Stimulated activated CD4-positive, alpha-beta T cell treated with anti-CD3 and anti-CD28 coated beads, Interleukin-2, amount 100 ng/mL, for 48 hours (primary cell): ENCODE results near the gene KCNAB2.
A peak's percentile ranks its signal among the peaks of the same experiment; 100 is the strongest.
"Not testable (repeated sequence)": the region's sequence is repeated elsewhere in the genome, so short reads cannot be mapped to it uniquely, and the experiment has no call there.

ENCODE experiments used
- DNase-seq, 2 donors: peaks; one replicate each; pipeline ENCODE4 v3.0.0-alpha.2; 2020

Gene KCNAB2

GRCh38 chr1:6011161-6011945, 34.3 kb upstream of the KCNAB2 start:
- no peak for DNase-seq

DNA sequence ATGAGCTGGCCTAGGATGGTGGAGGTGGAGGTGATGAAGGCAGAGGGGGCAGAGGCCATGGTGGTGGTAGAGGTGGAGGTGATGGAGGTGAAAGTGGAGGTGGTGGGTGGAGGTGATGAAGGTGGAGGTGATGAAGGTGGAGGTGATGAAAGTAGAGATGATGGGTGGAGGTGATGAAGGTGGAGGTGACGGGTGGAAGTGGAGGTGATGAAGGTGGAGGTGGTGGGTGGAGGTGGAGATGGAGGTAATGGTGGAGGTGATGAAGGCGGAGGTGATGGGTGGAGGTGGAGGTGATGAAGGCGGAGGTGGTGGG, 33.8 kb upstream of the KCNAB2 start:
- DNase-seq = no peak

DNA sequence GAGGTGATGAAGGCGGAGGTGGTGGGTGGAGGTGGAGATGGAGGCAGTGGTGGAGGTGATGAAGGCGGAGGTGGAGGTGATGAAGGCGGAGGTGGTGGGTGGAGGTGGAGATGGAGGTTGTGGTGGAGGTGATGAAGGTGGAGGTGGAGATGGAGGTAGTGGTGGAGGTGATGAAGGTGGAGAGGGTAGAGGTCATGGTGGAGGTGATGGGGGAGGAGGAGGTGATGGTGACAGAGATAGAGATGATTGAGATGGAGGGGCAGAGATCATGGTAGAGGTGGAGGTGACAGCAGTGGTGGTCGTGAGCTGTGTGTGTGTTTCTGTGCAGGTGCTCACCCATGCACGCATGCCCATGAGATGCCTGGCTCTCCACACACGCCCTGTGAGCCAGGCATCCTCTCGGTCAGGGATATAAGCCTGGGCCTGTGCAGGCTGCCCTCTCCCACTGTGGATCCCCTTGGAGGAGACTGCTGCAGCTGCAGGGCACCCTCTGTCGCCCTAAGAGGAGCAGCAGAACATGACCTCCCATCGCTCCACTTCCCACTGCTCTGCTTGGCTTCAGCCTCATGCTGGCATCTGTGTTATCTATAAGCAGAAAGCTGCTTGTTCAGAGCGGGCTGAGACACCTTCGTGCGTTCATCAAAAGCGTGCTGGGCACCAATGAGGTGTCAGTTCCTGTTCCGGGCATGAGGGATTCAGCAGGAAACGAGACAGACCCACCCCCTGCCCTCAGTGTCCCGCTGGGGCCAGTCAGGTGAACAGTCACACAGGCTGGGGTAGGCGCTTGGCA, 33.0 kb upstream of the KCNAB2 start:
- DNase-seq = no peak

DNA sequence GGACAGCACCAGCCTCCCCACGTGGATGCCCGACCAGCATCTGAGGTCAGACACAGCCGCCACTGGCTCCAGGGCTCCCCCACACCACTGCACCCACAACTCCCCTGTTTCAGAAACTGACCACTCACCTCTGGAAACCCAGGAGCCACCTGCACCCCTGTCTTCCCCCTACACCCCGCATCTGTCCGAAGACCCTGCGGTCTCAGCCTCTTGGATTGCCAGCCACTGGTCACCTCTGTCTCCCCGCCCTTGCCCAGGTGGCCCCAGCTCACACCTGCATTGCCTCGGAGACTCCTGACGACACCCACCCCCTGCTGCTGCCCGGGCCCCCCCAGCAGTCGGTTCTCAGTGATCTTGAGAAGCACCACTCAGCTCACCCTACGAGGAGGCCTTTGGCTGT, 32.2 kb upstream of the KCNAB2 start:
- no peak for DNase-seq

GRCh38 chr1:6014130-6014999, 31.3 kb upstream of the KCNAB2 start:
- no peak for DNase-seq

DNA sequence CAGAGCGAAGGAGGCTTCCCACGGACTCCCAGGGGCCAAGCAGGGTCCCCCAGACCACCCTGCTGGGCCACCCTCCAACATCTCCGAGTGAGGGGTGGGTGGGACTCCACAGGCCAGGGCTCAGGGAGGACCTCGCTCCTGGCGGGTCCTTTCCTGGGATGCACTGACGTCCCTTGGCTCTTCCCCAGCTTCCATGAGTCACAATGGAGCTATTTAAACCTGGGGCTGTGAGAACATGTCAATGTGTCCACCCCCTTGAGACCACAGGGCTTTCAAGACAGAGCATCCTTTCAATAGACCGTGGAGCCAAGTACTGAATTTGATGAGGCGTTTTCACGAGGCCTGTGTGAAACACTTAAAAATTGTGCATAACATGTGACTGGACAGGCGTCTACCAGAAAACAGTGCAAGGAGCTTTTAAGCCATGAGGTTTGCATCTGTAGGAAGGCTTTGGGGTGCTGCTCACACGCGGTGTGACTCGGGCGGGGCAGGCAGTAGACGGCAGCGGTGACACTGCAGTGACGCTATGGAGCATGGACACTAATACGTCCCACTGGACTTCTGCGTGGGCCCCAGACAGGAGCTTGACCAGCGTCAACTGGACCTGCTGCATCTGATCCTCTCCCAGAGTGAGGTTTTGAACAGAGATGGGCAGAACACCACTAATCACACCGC, 29.4 kb upstream of the KCNAB2 start:
- no peak for DNase-seq

DNA sequence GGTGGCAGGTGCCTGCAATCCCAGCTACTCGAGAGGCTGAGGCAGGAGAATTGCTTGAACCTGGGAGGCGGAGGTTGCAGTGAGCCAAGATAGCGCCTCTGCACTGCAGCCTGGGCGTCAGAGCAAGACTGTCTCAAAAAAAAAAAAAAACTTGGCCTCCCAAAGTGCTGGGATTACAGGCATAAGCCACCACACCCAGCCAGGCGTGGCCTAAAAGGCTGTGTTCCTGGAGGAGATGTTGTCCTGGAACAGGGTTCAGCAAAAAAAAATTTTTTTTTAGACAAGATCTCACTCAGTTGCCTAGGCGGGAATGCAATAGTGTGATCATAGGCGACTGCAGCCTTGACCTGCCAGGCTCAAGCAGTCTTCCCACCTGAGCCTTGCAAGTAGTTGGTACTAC, 28.0 kb upstream of the KCNAB2 start:
- not testable (repeated sequence) for DNase-seq

GRCh38 chr1:6019166-6019845, 26.4 kb upstream of the KCNAB2 start:
- no peak for DNase-seq

- no peak for DNase-seq
Observed at GRCh38 chr1:6022193-6022592, 23.5 kb upstream of the KCNAB2 start.

DNA sequence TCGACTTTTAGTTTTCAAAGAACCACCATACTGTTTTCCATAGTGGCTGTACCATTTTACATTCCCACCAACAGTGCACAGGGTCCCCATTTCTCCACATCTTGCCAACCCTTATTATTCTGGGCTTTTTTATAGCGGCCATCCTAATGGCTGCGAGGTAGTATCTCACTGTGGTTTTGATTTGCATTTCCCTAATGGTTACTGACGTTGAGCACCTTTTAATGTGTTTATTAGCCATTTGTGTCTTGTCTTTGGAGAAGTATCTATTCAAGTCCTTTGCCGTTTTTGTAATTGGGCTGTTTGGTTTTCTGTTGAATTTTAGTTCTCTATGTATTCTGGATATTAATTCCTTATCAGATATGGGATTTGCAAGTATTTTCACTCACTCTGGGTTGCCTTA, 22.3 kb upstream of the KCNAB2 start:
- no peak for DNase-seq

GRCh38 chr1:6024376-6024775, 21.3 kb upstream of the KCNAB2 start:
- DNase-seq = no peak

DNA sequence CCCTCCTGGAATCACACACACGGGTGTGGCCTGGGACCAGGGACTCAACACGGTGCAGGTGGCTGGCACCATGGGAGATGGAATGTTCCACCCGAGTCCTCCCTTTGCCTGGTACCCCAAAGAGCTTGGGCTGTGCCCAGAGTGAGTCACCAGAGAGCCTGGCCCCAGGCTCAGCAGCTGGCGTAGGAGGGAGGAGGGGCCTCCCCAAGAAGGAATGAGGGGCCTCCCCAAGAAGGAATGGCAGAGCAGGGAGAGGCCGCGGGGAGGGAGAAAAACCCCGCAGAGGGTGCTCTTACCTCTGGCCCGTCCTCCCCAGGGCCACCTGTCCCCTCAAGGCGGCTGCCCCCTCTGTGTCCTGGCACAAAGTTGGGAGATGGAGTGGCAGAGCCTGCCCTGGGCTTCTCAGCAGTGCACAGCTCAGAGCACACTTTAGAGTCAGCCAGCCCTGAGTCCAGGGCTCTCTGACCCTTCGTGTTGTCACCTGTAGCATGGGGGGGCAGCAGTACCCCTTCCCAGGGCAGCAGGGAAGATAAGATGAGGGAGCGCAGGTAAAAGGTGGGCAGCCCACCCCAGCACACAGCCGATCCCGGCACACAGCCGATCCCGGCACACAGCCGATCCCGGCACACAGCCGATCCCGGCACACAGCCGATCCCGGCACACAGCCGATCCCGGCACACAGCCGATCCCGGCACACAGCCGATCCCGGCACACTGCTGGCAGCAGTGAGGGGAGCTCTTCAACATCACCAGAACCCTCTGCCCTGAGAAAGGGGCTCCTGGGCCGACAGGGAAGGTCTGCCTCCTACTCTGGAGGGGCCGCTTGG, 20.2 kb upstream of the KCNAB2 start:
- no peak for DNase-seq

DNA sequence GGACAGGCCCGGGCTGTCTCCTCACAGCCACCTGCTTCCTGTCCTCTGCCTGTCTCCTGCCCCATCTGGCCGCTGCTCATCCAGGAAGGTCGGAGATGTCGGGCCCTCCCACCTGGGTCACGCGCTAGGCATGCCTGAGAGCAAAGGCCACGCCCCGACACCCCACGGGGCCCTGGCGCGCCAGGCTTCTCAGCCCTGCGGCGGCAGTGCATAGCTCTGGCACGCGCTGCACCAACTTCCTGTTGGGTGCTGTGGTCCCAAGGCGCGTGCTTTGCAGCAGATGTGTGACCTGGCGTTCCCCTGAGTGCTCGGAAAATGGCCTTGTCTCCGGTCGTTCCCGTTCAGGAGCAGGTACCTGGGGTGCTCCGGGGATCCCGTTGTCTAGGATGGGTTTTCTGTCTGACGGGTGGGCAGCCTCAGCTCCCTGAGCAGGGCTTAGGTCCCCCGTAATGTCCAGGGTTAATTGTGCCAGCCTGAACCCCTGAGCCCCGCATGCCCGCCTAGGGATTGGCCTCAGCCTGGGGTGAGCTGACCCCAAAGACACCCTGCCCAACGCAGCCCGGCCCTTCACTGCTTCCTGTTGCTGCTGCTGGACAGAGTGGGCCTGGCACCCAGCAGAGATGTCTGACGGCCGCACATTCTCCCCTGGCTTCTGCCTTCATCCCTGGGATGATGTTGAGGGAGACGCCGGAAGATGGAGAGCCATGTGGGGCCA, 19.4 kb upstream of the KCNAB2 start:
- DNase-seq = peak; percentile 88 to 91

DNA sequence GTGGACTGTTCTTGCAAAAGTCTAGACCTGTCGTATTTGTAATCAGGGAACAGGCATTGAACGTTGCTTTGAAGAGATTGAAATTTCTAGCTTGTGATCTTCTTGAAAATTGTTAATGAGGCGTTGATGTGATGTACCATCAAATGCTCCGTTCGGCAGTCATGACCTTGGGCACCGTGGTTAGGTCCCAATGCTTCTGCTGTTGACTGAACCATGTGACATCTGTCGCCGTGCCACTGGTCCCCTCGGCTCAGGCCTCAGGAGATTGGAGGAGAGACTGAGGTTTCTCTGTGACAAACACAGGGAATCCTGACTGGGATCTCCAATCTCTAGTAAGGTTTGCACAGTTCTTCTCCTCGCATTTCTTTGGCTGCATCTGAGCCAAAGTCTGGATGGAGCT, 18.1 kb upstream of the KCNAB2 start:
- DNase-seq = peak; percentile 16 to 19

- DNase-seq = peak; percentile 42 to 46
Observed at GRCh38 chr1:6028042-6028850, 17.4 kb upstream of the KCNAB2 start.

DNA sequence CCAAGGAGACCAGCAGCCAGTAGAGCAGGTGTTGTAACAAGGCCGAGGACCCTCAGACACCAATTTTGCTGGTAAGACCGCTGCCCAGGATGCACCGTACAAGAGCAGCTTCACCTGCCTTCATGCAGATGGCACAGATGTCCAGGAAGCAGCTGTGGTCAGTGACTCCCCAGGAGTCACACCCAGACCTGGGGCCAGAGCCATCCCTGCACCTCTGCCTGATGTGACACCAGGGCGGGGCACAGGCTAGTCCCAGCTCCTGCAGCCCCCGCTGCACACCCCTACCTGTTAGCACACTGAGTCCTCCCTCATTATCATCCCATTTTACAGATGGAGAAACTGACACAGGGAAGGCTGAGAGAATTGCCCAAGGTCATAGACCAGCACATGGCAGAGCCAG, 16.3 kb upstream of the KCNAB2 start:
- no peak for DNase-seq

GRCh38 chr1:6030132-6030531, 15.6 kb upstream of the KCNAB2 start:
- no peak for DNase-seq

GRCh38 chr1:6030547-6031261, 15.0 kb upstream of the KCNAB2 start:
- no peak for DNase-seq

DNA sequence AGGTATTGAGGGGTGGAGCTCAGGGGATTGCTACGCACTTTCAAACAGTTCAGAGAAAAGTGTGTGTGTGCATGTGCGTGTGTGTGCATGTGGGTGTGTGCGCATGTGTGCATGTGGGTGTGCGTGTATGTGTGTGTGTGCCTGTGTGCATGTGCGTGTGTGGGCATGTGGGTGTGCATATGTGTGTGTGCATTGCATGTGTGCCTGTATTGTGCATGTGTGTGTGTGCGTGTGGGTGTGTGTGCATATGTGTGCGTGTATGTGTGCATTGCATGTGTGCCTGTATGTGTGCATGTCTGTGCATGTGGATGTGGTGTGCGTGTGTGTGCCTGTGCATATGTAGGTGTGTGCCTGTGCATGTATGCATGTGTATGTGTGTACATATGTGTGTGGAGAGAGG, 12.6 kb upstream of the KCNAB2 start:
- no peak for DNase-seq
